Epithelial cell of umbilical artery (primary cell): ENCODE data around the gene OR8B8. TPM values are rescaled to one million over a fixed set of nuclear protein-coding genes. Genes with fewer than 3 reads are reported as not detected.

ENCODE experiments used
- total RNA-seq: library from RNA; depleted of rRNA; stranded (reverse); fragments of >200 nt; gene quantifications from 2 replicates; pipeline ENCODE4 v1.2.3, GENCODE V29; 2014

Gene OR8B8
- total RNA-seq: not detected in 2 replicates

GRCh38 chr11:124445646-124446150 is at the start of gene OR8B8:
Gene OR8B8, minus strand, starts transcription at chr11:124445696. Its CDS starts 4,611 bp downstream, at chr11:124441085.

GRCh38 chr11:124424384-124424921 is 21.0 kb downstream of the OR8B8 start, which contains the start of gene OR8B4:
Gene OR8B4, minus strand, starts transcription at chr11:124424871. Its CDS starts 0 bp downstream, at chr11:124424871.

GRCh38 chr11:124398924-124399323 is 46.6 kb downstream of the OR8B8 start, which contains the start of gene OR8B3:
Gene OR8B3, minus strand, starts transcription at chr11:124399024. Its CDS starts 1,673 bp downstream, at chr11:124397351.

Other genes starting within 250 kb of the OR8B8 start
- not detected in 2 replicates for gene OR8G1, start 204.6 kb downstream of the OR8B8 start, total RNA-seq
- gene OR8G5, start 189.3 kb downstream of the OR8B8 start, total RNA-seq: not detected in 2 replicates
- not detected in 2 replicates for gene OR8D1, start 131.7 kb downstream of the OR8B8 start, total RNA-seq
- gene OR8D2, start 125.5 kb downstream of the OR8B8 start, total RNA-seq: not detected in 2 replicates
- not detected in 2 replicates for gene OR8B2, start 61.2 kb downstream of the OR8B8 start, total RNA-seq
- gene OR8B3, start 46.7 kb downstream of the OR8B8 start, total RNA-seq: not detected in 2 replicates
- not detected in 2 replicates for gene OR8B4, start 20.8 kb downstream of the OR8B8 start, total RNA-seq
- not detected in 2 replicates for gene OR8B12, start 98.0 kb upstream of the OR8B8 start, total RNA-seq
- not detected in 2 replicates for gene OR8A1, start 124.3 kb upstream of the OR8B8 start, total RNA-seq
- gene PANX3, start 165.7 kb upstream of the OR8B8 start, total RNA-seq: not detected in 2 replicates
- 15.0 and 16.9 TPM in 2 replicates for gene TBRG1, start 177.2 kb upstream of the OR8B8 start, total RNA-seq
- gene SIAE, start 228.0 kb upstream of the OR8B8 start, total RNA-seq: 9.1 and 16.1 TPM in 2 replicates
- 8.5 and 10.7 TPM in 2 replicates for gene SPA17, start 228.2 kb upstream of the OR8B8 start, total RNA-seq